HepG2 (cell line): ENCODE results near the gene ZNF451.

Experiments
- CTCF ChIP-seq: sonication (generic); formaldehyde crosslinking; IDR thresholded peaks from 2 replicates; pipeline ENCODE4 v1.5.0; 2020; ENCODE audit warnings: mild to moderate bottlenecking, missing genetic modification reagents, moderate library complexity
- E2F2 ChIP-seq: sonication (generic); formaldehyde crosslinking; IDR thresholded peaks from 2 replicates; pipeline ENCODE4 v1.4.0; 2020; ENCODE audit warnings: missing genetic modification reagents, borderline replicate concordance
- EZH2 ChIP-seq: conservative IDR thresholded peaks from 2 replicates; pipeline ENCODE4 v1.6.1; 2012; ENCODE audit warnings: mild to moderate bottlenecking, low read depth, low read length, moderate library complexity
- ZNF383 ChIP-seq: sonication (generic); formaldehyde crosslinking; IDR thresholded peaks from 2 replicates; pipeline ENCODE4 v1.4.0; 2020; ENCODE audit warnings: missing genetic modification reagents, mild to moderate bottlenecking, borderline replicate concordance
- ZNF687 ChIP-seq: sonication (generic); formaldehyde crosslinking; IDR thresholded peaks from 2 replicates; pipeline ENCODE4 v1.5.1; 2020; ENCODE audit warnings: mild to moderate bottlenecking, missing genetic modification reagents, moderate library complexity
- ZNF768 ChIP-seq: sonication (generic); formaldehyde crosslinking; IDR thresholded peaks from 2 replicates; pipeline ENCODE4 v1.4.0; 2020; ENCODE audit warnings: missing genetic modification reagents

- TF ChIP-seq EZH2 (no peak), ZNF687 (CRISPR knock-in tag) (no peak), E2F2 (CRISPR knock-in tag) (no peak), ZNF768 (no peak), ZNF383 (CRISPR knock-in tag) (no peak), CTCF (no peak)
Observed at GRCh38 chr6:57130661-57131177, 40.7 kb downstream of the ZNF451 start.
